AG20443 (cell line): ENCODE results near the gene FLT4.

Experiments used
- DNase-seq: peaks from one replicate; pipeline ENCODE4 v3.0.0; 2012; ENCODE audit warnings: low spot score, mixed read lengths

Gene FLT4

DNA sequence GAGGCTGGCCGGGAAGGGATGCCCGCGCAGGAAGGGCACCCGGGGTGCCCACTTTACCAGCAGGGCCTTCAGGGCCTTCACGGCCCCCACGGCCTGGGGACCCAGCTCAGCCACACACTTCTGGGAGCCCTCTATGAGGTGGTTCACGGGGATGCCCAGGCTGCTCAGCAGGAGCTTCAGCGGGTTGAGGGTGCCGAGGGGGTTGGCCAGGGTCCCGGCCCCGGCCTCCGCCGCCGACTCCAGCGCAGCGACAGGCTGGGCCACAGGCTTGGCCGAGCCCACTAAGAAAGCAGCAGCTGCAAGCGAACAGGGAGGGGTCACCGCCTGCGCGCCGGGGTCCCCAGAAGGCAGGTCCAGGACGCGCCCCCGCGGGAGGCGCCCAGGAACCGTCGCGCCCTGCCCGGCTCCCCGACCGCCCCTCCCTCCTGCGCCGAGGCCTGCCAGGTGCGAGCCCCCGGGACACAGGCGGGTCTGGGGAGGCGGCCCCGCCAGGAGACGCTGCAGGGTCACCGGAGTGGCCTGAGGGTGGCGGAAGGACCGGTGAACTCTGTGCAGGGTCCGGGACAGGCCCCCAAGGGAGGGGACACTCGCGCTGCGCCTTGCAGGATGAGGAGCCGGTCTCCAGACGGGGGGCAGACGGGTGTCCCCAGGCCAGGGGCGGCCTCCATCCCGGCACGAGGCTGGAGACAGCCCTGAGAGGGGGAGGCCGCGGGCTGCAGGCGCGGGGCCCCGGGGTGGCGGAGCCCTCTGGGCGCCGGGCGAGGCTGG is 58.7 kb downstream of the FLT4 start:
- no peak for DNase-seq

DNA sequence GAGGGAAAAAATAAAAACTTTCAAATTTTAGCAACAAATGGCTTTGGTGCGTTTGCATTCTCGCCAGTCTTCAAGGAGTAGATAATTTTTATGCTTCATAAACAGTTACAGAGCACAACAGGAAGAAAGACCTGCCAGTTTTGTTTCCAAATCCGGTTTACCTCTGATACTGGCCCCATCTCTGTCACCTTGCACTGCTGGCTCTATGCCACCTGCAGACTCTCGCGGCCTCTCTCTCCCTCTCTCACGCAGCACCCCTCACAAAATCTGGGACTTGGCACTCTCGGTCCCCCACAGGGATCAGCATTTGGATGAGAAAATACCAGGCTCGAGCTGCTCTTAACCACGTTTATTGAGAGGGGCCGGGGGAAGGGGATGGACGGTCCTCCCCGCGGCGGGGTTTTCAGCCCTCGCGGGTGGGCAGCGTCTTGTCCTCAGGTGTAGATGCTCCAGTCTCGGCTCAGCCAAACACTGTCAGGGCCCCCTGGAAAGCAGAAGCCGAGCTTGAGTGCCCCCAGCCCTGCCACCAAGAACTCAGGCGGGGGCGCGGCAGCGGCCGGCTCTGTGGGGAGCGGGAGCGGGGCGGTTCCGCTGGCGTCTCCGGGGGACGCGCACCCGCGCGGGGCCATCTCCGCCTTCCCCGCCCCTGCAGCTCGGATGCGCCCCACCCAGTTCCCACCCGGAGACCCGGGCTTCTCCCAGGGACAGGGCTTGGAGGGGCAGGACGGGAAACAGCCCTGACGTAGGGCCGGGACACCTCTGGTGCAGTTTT is 59.4 kb downstream of the FLT4 start:
- DNase-seq = no peak

GRCh38 chr5:180586870-180587269 is 62.5 kb downstream of the FLT4 start:
- no peak for DNase-seq

DNA sequence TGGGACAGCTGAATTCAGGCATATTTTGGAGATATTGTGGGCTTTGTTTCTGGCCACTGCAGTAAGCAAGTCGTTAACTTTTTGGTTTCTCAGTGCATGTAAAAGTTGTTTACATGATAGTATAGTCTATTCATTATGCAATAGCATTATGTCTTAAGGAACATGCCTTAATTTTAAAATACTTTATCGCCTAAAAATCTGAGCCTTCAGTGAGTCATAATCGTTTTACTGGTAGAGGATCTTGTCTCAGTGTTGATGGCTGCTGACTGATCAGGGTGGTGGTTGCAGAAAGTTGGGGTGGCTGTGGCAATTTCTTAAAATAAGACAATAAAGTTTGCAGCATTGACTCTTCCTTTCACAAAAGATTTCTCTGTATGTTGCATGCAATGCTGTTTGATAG is 63.2 kb downstream of the FLT4 start:
- DNase-seq = no peak

- DNase-seq = no peak
Observed at GRCh38 chr5:180583738-180584137, 65.7 kb downstream of the FLT4 start.

DNA sequence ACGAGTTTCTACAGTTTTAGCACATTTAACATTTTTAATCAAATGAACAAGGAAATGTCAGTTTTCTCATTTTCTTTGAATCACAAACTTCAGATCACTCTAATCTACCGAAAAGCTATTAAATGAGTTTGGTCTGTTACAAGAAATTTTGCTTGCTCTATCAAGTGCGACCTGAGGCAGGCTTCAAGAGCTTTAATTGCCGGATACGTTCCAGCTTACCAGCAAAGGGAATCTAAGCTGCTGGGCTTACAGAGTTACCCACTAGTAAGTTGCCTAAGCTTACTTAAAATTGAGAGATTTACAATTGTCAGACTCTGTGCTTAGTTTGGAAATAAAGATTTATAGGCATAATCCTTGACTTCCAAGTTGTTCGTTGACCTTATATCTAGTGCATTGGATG is 68.7 kb downstream of the FLT4 start:
- no peak for DNase-seq

- no peak for DNase-seq
Observed at GRCh38 chr5:180575571-180575970, 73.8 kb downstream of the FLT4 start.

- DNase-seq = no peak
Observed at GRCh38 chr5:180568914-180569313, 80.5 kb downstream of the FLT4 start.

DNA sequence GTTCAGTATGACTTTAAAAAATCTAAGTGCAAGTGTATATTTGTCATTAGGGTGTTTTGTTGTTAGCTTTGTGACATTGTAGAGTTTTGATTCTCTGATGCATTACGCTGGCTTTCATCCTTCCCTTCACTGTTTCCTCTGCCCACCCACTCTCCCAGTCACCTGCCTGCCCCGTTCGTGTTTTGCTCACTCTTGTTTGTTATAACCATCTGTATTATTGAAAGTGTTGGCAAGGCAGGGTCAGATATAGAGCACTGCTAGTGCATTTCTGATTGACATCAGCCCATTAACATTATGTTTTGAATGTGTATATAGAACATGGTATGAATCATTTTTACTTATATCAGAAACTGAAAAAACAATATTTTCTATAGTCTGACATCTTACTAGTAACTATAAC is 85.4 kb downstream of the FLT4 start:
- no peak for DNase-seq

GRCh38 chr5:180558232-180558631 is 91.2 kb downstream of the FLT4 start:
- no peak for DNase-seq

DNA sequence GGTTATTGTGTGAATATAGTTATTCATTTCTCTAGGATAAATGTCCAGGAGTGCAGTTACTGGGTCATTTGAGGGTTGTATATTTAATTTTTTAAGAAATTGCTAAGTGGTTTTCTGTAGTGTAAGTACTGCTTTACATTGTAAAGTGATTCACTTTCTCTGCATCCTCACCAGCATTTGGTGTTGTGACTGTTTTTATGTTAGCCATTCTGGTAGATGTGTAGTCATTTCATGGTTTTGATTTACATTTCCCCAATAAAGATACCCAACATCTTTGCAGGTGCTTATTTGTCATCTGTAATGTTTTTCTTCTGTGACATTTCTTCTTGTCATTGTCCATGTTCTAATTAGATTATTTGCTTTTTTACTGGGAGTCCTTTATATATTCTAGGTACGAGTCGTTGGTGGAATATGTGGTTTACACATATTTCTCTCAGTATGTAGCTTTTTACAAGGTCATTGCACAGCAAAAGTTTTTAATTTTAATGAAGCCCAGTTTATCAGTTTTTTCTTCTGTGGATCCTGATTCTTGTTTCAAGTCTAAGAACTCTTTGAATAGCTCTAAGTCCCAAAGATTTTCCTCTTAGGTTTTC is 92.1 kb downstream of the FLT4 start:
- DNase-seq = no peak

DNA sequence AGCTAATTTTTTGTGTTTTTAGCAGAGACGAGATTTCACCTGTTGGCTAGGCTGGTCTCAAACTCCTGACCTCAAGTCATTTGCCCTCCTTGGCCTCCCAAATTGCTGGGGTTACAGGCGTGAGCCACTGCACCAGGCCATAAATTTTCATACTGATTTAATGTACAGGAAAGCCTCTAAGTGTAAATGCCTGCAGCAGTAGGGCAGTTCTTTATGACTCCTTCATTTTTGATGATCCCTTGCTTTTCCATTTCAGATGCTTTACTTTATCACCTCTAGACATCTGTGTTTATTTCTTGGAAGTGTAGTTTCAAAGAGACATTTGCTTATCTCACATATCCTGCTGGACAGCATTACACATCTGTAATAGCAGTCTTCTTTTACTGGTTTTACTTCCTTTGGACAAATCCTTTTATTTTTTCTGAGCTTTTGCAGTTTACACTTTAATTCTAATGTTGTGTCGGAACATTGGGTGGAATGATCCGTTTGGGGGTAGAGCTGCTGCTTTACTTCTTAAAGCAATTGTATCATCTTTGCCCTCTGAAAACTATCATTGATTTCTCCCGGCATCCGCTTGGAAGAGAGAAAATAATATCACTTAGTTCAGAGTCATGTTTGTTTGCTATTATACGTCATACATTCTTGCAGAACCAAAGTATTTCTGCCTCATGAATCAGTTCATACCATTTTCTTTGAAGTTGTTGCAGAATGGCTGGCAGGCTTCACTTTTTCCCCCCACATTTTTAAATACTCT is 94.1 kb downstream of the FLT4 start:
- no peak for DNase-seq

- DNase-seq = no peak
Observed at GRCh38 chr5:180553530-180553929, 95.9 kb downstream of the FLT4 start.
